Tibial nerve (tissue), 4 donors: ENCODE measurements around the gene ABCA6.

Experiments used
- EP300 ChIP-seq, 2 donors: sonication (generic); formaldehyde crosslinking; IDR thresholded peaks; one replicate each; pipeline ENCODE4 v1.6.1; 2017; ENCODE audit warnings: antibody characterized with exemption in 2 of 2, mild to moderate bottlenecking in 1 of 2
- POLR2A ChIP-seq, 2 donors: fragments of 450-650 bp; IDR thresholded peaks; one replicate each; pipeline ENCODE4 v1.6.1; 2017; ENCODE audit warnings: antibody characterized with exemption in 2 of 2, mild to moderate bottlenecking in 2 of 2, moderate library complexity in 2 of 2
- TF ChIP-seq, protein P1 (sequence below), 5 experiments: fragments of 200-600 bp in 3 of 5; fragments of 450-650 bp in 2 of 5; sonication (generic) in 3 of 5; IDR thresholded peaks; one replicate each; pipeline ENCODE4 v1.5.1; 2016 to 2019; ENCODE audit warnings: antibody characterized with exemption in 5 of 5, mild to moderate bottlenecking in 3 of 5, moderate library complexity in 2 of 5

DNA sequence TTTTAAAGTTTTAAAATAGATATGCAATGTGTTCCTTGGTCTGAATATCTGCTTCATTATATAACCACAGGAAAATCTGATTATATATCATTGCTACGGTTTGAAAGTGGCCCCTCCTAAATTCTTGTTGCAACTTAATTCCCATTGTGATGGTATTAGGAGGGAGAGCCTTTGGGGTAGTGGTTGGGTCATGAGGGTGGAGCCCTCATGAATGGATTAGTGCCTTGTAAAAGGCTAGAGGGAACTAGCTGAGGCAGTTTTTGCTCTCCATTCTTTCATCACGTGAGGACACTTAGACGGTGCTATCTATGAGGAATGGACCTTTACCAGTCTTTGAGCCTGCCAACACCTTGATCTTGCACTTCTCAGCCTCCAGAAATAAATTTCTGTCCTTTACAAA is 7.6 kb downstream of the ABCA6 start:
- TF ChIP-seq POLR2A (IDR thresholded peaks at IDR 0.05), result no peak
- TF ChIP-seq EP300 (IDR thresholded peaks at IDR 0.05), result no peak
- TF ChIP-seq, protein P1, sequence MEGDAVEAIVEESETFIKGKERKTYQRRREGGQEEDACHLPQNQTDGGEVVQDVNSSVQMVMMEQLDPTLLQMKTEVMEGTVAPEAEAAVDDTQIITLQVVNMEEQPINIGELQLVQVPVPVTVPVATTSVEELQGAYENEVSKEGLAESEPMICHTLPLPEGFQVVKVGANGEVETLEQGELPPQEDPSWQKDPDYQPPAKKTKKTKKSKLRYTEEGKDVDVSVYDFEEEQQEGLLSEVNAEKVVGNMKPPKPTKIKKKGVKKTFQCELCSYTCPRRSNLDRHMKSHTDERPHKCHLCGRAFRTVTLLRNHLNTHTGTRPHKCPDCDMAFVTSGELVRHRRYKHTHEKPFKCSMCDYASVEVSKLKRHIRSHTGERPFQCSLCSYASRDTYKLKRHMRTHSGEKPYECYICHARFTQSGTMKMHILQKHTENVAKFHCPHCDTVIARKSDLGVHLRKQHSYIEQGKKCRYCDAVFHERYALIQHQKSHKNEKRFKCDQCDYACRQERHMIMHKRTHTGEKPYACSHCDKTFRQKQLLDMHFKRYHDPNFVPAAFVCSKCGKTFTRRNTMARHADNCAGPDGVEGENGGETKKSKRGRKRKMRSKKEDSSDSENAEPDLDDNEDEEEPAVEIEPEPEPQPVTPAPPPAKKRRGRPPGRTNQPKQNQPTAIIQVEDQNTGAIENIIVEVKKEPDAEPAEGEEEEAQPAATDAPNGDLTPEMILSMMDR (IDR thresholded peaks at IDR 0.05), result no peak
